ENCODE measurements around the gene GFRA4.

- TF ChIP-seq, protein P1, sequence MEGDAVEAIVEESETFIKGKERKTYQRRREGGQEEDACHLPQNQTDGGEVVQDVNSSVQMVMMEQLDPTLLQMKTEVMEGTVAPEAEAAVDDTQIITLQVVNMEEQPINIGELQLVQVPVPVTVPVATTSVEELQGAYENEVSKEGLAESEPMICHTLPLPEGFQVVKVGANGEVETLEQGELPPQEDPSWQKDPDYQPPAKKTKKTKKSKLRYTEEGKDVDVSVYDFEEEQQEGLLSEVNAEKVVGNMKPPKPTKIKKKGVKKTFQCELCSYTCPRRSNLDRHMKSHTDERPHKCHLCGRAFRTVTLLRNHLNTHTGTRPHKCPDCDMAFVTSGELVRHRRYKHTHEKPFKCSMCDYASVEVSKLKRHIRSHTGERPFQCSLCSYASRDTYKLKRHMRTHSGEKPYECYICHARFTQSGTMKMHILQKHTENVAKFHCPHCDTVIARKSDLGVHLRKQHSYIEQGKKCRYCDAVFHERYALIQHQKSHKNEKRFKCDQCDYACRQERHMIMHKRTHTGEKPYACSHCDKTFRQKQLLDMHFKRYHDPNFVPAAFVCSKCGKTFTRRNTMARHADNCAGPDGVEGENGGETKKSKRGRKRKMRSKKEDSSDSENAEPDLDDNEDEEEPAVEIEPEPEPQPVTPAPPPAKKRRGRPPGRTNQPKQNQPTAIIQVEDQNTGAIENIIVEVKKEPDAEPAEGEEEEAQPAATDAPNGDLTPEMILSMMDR (conservative IDR thresholded peaks at IDR 0.05; ENCODE audit: low read depth, low read length), result no peak
- TF ChIP-seq EZH2 (IDR thresholded peaks at IDR 0.05; ENCODE audit: borderline replicate concordance, low read depth, low read length, poor library complexity, severe bottlenecking), result no peak
Observed at GRCh38 chr20:3670945-3671344, 7.7 kb upstream of the GFRA4 start.

Data from A673 (cell line).